Heart left ventricle (tissue), 13 donors: Measurements from ENCODE around the gene MACROH2A2.

Experiments
- CTCF ChIP-seq, 12 donors: fragments of 200-600 bp; sonication (generic) in 4 of 12; IDR thresholded peaks; one replicate each; pipeline versions ENCODE4 v1.5.0 to v1.8.0; 2018 to 2022; ENCODE audit warnings: antibody characterized with exemption in 12 of 12, mild to moderate bottlenecking in 5 of 12
- POLR2A ChIP-seq, 2 donors: fragments of 450-650 bp; IDR thresholded peaks; one replicate each; pipeline ENCODE4 v1.6.1; 2017; ENCODE audit warnings: antibody characterized with exemption in 2 of 2, mild to moderate bottlenecking in 2 of 2, moderate library complexity in 2 of 2
- donor health status: ischemic (EF 13 %, LVEDD 7.1; RV severe dilation, severe dysfunction).
- donor health status: DM: no; HTN: yes; CAD: no.
- donor health status: DM: no; HTN: no; CAD: no.
- donor health status: ischemic (EF 25% LVEDD 6.9; RV normal size, moderate dysfunction).
- donor health status: ischemic (EF 25% LVEDD 5.7; RV mildly dilated, moderate dysfunction).
- donor health status: ischemic (EF 35%, LVEDD 5.7; RV mildly dilated, moderate dysfunction).
- donor health status: nonischemic (EF 11% LVEDD 7.7; RV severe dilation, severe dysfunction).
- donor health status: DM: yes; HTN: yes; CAD: no.
- donor health status: PGD.
- donor health status: ischemic (EF 29% LVEDD 5.4; RV normal size, mild dysfunction).
- donor health status: nonischemic (EF 23%, LVEDD 6.1; RV moderate dilation, normal function).

GRCh38 chr10:70118196-70118595 is 65.5 kb downstream of the MACROH2A2 start:
- TF ChIP-seq CTCF (IDR thresholded peaks at IDR 0.05) = no peak
- no peak for TF ChIP-seq POLR2A (IDR thresholded peaks at IDR 0.05)
